ENCODE measurements around the gene CEACAM6.

CEACAM6 gene

DNA sequence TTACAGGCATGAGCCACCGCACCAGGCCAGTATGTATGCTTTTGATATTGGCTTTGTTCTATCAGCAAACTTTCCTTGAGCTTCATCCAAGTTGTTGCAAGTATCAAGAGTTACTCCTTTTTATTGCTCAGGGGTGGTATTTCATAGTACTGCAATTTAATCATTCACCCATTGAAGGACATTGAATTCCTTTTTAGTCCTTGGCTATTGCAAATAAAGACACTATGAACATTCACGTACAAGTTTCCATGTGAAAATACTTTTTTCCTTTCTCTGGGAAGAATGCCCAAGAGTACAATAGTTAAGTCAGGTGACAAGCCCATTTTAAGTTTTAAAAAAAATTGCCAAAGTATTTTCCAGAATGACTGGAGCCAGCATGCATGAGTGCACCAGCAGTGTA is 61.4 kb downstream of the CEACAM6 start:
- Histone ChIP-seq H2BK15ac (ENCODE audit: low read depth, poor library complexity, severe bottlenecking) (no peak overlapping the region), H3K36me3 (ENCODE audit: control insufficient read depth in 1 of 2, insufficient read depth in 2 of 2, low read depth in 1 of 2, low read length in 2 of 2) (no peaks in the 10 kb centered on the region), H2BK5ac (ENCODE audit: low read depth, low read length, poor library complexity, severe bottlenecking) (no peak overlapping the region), H4K91ac (ENCODE audit: low read length) (no peak overlapping the region), H3K27ac (ENCODE audit: low read length, poor library complexity, severe bottlenecking) (no peak overlapping the region), H3K18ac (ENCODE audit: low read depth in 1 of 2, low read length in 2 of 2) (no peak overlapping the region), H2AK5ac (ENCODE audit: low read length, severe bottlenecking) (no peak overlapping the region), H3K4me1 (ENCODE audit: control insufficient read depth, insufficient read depth, low read depth, low read length) (no peaks in the 10 kb centered on the region), H3K4me2 (ENCODE audit: low read length, poor library complexity, severe bottlenecking) (no peak overlapping the region), H3K4ac (ENCODE audit: low read depth in 1 of 2, low read length in 2 of 2) (no peak overlapping the region), H3K4me3 (ENCODE audit: insufficient read depth in 1 of 2, low read depth in 1 of 2, low read length in 2 of 2) (no peak overlapping the region), H4K8ac (ENCODE audit: low read length) (no peak overlapping the region), H2BK12ac (ENCODE audit: low read length in 2 of 2) (no peak overlapping the region), H3K9ac (ENCODE audit: low read length) (no peak overlapping the region), H3K79me1 (replicated peaks; ENCODE audit: low read length, poor library complexity, severe bottlenecking) (no peaks in the 10 kb centered on the region), H2AFZ (ENCODE audit: low read depth, low read length) (no peak overlapping the region), H3K27me3 (ENCODE audit: control insufficient read depth in 1 of 2, insufficient read depth in 1 of 2, low read length in 2 of 2) (peaks cover 0 to 21% of the 10 kb centered on the region in 2 experiments), H2BK120ac (ENCODE audit: low read depth, low read length) (no peak overlapping the region), H3K14ac (ENCODE audit: low read length in 2 of 2) (no peak overlapping the region), H3K23ac (ENCODE audit: low read length in 2 of 2) (no peak overlapping the region), H3K9me3 (ENCODE audit: control insufficient read depth, low read length) (no peaks in the 10 kb centered on the region)
- DNase-seq: no peak
- no CpG with 5 or more reads among the region's 2 CpGs for WGBS

GRCh38 chr19:41821003-41821735 is 65.8 kb downstream of the CEACAM6 start:
- Histone ChIP-seq H3K4me2 (ENCODE audit: low read length, poor library complexity, severe bottlenecking) (no peak overlapping the region), H3K79me1 (replicated peaks; ENCODE audit: low read length, poor library complexity, severe bottlenecking) (no peaks in the 10 kb centered on the region), H2AFZ (ENCODE audit: low read depth, low read length) (no peak overlapping the region), H2AK5ac (ENCODE audit: low read length, severe bottlenecking) (no peak overlapping the region), H3K14ac (ENCODE audit: low read length in 2 of 2) (no peak overlapping the region), H4K8ac (ENCODE audit: low read length) (no peak overlapping the region), H4K91ac (ENCODE audit: low read length) (no peak overlapping the region), H2BK12ac (ENCODE audit: low read length in 2 of 2) (no peak overlapping the region), H3K23ac (ENCODE audit: low read length in 2 of 2) (no peak overlapping the region), H2BK15ac (ENCODE audit: low read depth, poor library complexity, severe bottlenecking) (no peak overlapping the region), H3K27me3 (ENCODE audit: control insufficient read depth in 1 of 2, insufficient read depth in 1 of 2, low read length in 2 of 2) (peaks cover 0 to 23% of the 10 kb centered on the region in 2 experiments), H2BK5ac (ENCODE audit: low read depth, low read length, poor library complexity, severe bottlenecking) (no peak overlapping the region), H3K4me1 (ENCODE audit: control insufficient read depth, insufficient read depth, low read depth, low read length) (no peaks in the 10 kb centered on the region), H2BK120ac (ENCODE audit: low read depth, low read length) (no peak overlapping the region), H3K4me3 (ENCODE audit: insufficient read depth in 1 of 2, low read depth in 1 of 2, low read length in 2 of 2) (no peak overlapping the region), H3K9ac (ENCODE audit: low read length) (no peak overlapping the region), H3K27ac (ENCODE audit: low read length, poor library complexity, severe bottlenecking) (no peak overlapping the region), H3K36me3 (ENCODE audit: control insufficient read depth in 1 of 2, insufficient read depth in 2 of 2, low read depth in 1 of 2, low read length in 2 of 2) (no peaks in the 10 kb centered on the region), H3K18ac (ENCODE audit: low read depth in 1 of 2, low read length in 2 of 2) (no peak overlapping the region), H3K4ac (ENCODE audit: low read depth in 1 of 2, low read length in 2 of 2) (no peak overlapping the region), H3K9me3 (ENCODE audit: control insufficient read depth, low read length) (no peaks in the 10 kb centered on the region)
- DNase-seq: no peak
- 82% methylated on average over 12 of the region's 12 CpGs for WGBS
